ENCODE measurements around the gene ZNF407. TPM values are rescaled to one million over a fixed set of nuclear protein-coding genes. Genes with fewer than 3 reads are reported as not detected.

Gene ZNF407
- total and polyA plus RNA-seq, 12 donors: 2.5 to 20.2 (median 8.4) TPM

DNA sequence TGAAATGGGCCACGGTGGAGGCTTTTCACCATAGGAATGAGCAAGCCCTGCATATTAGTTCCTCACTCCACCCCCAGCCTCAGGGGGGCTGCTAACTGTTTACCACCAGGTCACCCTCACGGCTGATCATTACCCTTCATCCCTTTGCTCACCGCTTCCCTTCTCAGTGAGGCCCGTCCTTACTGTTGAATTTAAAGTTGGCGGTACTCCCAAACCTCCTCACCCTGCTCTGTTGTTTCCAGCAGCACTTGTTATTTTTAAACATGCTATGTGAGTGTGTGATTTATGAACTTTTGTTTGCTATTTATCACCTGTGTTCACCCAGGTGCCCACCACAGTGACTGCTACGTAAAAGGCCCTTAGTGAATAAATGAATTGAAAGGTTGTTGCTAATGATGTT is 243.6 kb downstream of the ZNF407 start:
- intact Hi-C loops (cut with DNase I): no loop called here
- Histone ChIP-seq H3K27me3 (no peaks in the 10 kb centered on the region), H3K36me3 (replicated peaks in 1 of 2) (no peaks in the 10 kb centered on the region), H3K4me1 (replicated peaks in 1 of 2) (no peaks in the 10 kb centered on the region), H3K27ac (no peak overlapping the region), H3K9me3 (replicated peaks in 1 of 3) (no peaks in the 10 kb centered on the region), H3K4me3 (no peak overlapping the region)
- no peak for TF ChIP-seq POLR2A (IDR thresholded peaks at IDR 0.05)
- TF ChIP-seq, protein P1, sequence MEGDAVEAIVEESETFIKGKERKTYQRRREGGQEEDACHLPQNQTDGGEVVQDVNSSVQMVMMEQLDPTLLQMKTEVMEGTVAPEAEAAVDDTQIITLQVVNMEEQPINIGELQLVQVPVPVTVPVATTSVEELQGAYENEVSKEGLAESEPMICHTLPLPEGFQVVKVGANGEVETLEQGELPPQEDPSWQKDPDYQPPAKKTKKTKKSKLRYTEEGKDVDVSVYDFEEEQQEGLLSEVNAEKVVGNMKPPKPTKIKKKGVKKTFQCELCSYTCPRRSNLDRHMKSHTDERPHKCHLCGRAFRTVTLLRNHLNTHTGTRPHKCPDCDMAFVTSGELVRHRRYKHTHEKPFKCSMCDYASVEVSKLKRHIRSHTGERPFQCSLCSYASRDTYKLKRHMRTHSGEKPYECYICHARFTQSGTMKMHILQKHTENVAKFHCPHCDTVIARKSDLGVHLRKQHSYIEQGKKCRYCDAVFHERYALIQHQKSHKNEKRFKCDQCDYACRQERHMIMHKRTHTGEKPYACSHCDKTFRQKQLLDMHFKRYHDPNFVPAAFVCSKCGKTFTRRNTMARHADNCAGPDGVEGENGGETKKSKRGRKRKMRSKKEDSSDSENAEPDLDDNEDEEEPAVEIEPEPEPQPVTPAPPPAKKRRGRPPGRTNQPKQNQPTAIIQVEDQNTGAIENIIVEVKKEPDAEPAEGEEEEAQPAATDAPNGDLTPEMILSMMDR (IDR thresholded peaks at IDR 0.05): no peak
- no peak for DNase-seq
- WGBS, 4 donors: 93 to 95% (median 94%) methylated on average over 6 of the region's 6 CpGs

- H3K9me3 ChIP-seq (replicated peaks in 1 of 3): peaks cover 0 to 5% (median 0%) of the 10 kb centered on the region in 3 donors
- TF ChIP-seq POLR2A (IDR thresholded peaks at IDR 0.05): no peak
- TF ChIP-seq, protein P1 (IDR thresholded peaks at IDR 0.05): no peak
- H3K27ac ChIP-seq: no peak overlapping the region
- H3K36me3 ChIP-seq (replicated peaks in 1 of 2): no peaks in the 10 kb centered on the region
- 96 to 99% (median 98%) methylated on average over 11 of the region's 11 CpGs for WGBS, 4 donors
- intact Hi-C loops (cut with DNase I): no loop called here
- H3K4me3 ChIP-seq: no peak overlapping the region
- no peaks in the 10 kb centered on the region for H3K4me1 ChIP-seq (replicated peaks in 1 of 2)
- no peak for DNase-seq
- H3K27me3 ChIP-seq: no peaks in the 10 kb centered on the region
Measured at GRCh38 chr18:74849301-74849700, 251.6 kb downstream of the ZNF407 start.

GRCh38 chr18:74856434-74856833 is 258.8 kb downstream of the ZNF407 start:
- DNase-seq: no peak
- no peak overlapping the region for H3K27ac ChIP-seq
- TF ChIP-seq POLR2A (IDR thresholded peaks at IDR 0.05): no peak
- TF ChIP-seq, protein P1 (IDR thresholded peaks at IDR 0.05): no peak
- no peaks in the 10 kb centered on the region for H3K4me1 ChIP-seq (replicated peaks in 1 of 2)
- intact Hi-C loops (cut with DNase I): no loop called here
- no peaks in the 10 kb centered on the region for H3K9me3 ChIP-seq (replicated peaks in 1 of 3)
- H3K4me3 ChIP-seq: no peak overlapping the region
- no peaks in the 10 kb centered on the region for H3K36me3 ChIP-seq (replicated peaks in 1 of 2)
- H3K27me3 ChIP-seq: no peaks in the 10 kb centered on the region

GRCh38 chr18:74856928-74857327 is 259.3 kb downstream of the ZNF407 start:
- Histone ChIP-seq H3K27me3 (no peaks in the 10 kb centered on the region), H3K9me3 (replicated peaks in 1 of 3) (no peaks in the 10 kb centered on the region), H3K4me3 (no peak overlapping the region), H3K27ac (no peak overlapping the region), H3K4me1 (replicated peaks in 1 of 2) (no peaks in the 10 kb centered on the region), H3K36me3 (replicated peaks in 1 of 2) (no peaks in the 10 kb centered on the region)
- DNase-seq: no peak
- WGBS, 4 donors: 87 to 90% (median 89%) methylated on average over 8 of the region's 8 CpGs
- intact Hi-C loops (cut with DNase I): no loop called here
- TF ChIP-seq POLR2A (IDR thresholded peaks at IDR 0.05): no peak
- TF ChIP-seq, protein P1 (IDR thresholded peaks at IDR 0.05): no peak

Data from adrenal gland (tissue), 12 donors.